A549 (cell line): ENCODE results near the gene NTRK2. TPM values are rescaled to one million over a fixed set of nuclear protein-coding genes. Genes with fewer than 3 reads are reported as not detected.

Experiments
- ATAC-seq, 2 experiments: fragments of 200-7000 bp in 1 of 2; fragments of >200 bp in 1 of 2; cut with Nextera tagmentation in 1 of 2; cut with Tn5 transposase in 1 of 2; 3 replicates each; pipeline versions ENCODE4 v1.8.0 to v1.9.1; 2018 to 2020; ENCODE audit warnings: mild to moderate bottlenecking in 1 of 2, moderate library complexity in 1 of 2
- CTCF ChIA-PET: fragments of 300-600 bp; sonication (Branson Sonifier 250); formaldehyde crosslinking; extraction: SDS; loops from one replicate; lab custom pipeline; 2021; ENCODE audit warnings: antibody characterized with exemption, inconsistent platforms; lab: Yijun Ruan, JAX
- POLR2A ChIA-PET: fragments of 350-600 bp; formaldehyde crosslinking; extraction: SDS; loops from one replicate; lab custom pipeline; 2021; ENCODE audit warnings: antibody characterized with exemption, inconsistent platforms; lab: Yijun Ruan, JAX
- DNase-seq, 2 experiments: peaks; one replicate each; pipeline versions ENCODE4 v3.0.0 to v3.0.0-alpha.2; 2011 to 2016; ENCODE audit warnings: low read depth in 1 of 2, low spot score in 1 of 2
- FAIRE-seq: peaks from 2 replicates; lab custom pipeline; 2011; peaks lifted over from hg19 to GRCh38; lab: Jason Lieb, UNC
- H3K27ac ChIP-seq, 2 experiments: fragments of >200 bp; sonication (Bioruptor Twin); formaldehyde crosslinking; 3 replicates each; pipeline ENCODE4 v1.5.1; 2016 to 2017
- H3K4me1 ChIP-seq: fragments of >200 bp; sonication (Bioruptor Twin); formaldehyde crosslinking; 3 replicates; pipeline ENCODE4 v1.6.1; 2016
- H3K4me2 ChIP-seq: fragments of >200 bp; sonication (Bioruptor Twin); formaldehyde crosslinking; 3 replicates; pipeline ENCODE4 v1.6.1; 2016
- H3K4me3 ChIP-seq: fragments of >200 bp; sonication (Bioruptor Twin); formaldehyde crosslinking; 3 replicates; pipeline ENCODE4 v1.5.1; 2016
- H3K9me3 ChIP-seq: fragments of >200 bp; sonication (Bioruptor Twin); formaldehyde crosslinking; 3 replicates; pipeline ENCODE4 v1.6.1; 2016
- CBX2 ChIP-seq: fragments of 200-600 bp; sonication (generic); IDR thresholded peaks from 2 replicates; pipeline ENCODE4 v1.6.1; 2016; ENCODE audit warnings: low read depth, mild to moderate bottlenecking, borderline replicate concordance
- CHD2 ChIP-seq: fragments of 150-350 bp; IDR thresholded peaks from 2 replicates; pipeline ENCODE4 v1.6.1; 2014; ENCODE audit warnings: low read length; ENCODE audit not compliant: partially characterized antibody
- HOXB13 ChIP-seq: fragments of 250-450 bp; sonication (Bioruptor Pico); IDR thresholded peaks from 2 replicates; pipeline ENCODE4 v1.5.0; 2020; ENCODE audit warnings: low read depth, mild to moderate bottlenecking, moderate library complexity
- JUN ChIP-seq, 2 experiments: fragments of >200 bp; sonication (Bioruptor Twin); formaldehyde crosslinking; IDR thresholded peaks; 2 replicates in 1 of 2; 3 replicates in 1 of 2; pipeline ENCODE4 v1.6.1; 2016 to 2017
- KDM1A ChIP-seq: fragments of 200-600 bp; sonication (generic); IDR thresholded peaks from 2 replicates; pipeline ENCODE4 v1.6.1; 2016; ENCODE audit warnings: low read depth, mild to moderate bottlenecking
- KDM5A ChIP-seq: fragments of 200-600 bp; sonication (generic); IDR thresholded peaks from 2 replicates; pipeline ENCODE4 v1.6.1; 2016; ENCODE audit warnings: antibody characterized with exemption, mild to moderate bottlenecking
- MAFK ChIP-seq: fragments of 450-650 bp; IDR thresholded peaks from 2 replicates; pipeline ENCODE4 v1.6.1; 2014; ENCODE audit not compliant: partially characterized antibody
- MYC ChIP-seq: IDR thresholded peaks from 2 replicates; pipeline ENCODE4 v1.6.1; 2012; ENCODE audit warnings: mild to moderate bottlenecking, inconsistent platforms, low read length, improper control_type of control experiment, borderline replicate concordance
- NFE2L2 ChIP-seq: fragments of 150-350 bp; conservative IDR thresholded peaks from 2 replicates; pipeline ENCODE4 v1.6.1; 2014; ENCODE audit warnings: low read length
- NPAS2 ChIP-seq: fragments of 250-450 bp; sonication (Bioruptor Pico); IDR thresholded peaks from 2 replicates; pipeline ENCODE4 v1.8.0; 2022; ENCODE audit warnings: mild to moderate bottlenecking, moderate library complexity, borderline replicate concordance
- NR3C1 ChIP-seq: fragments of >200 bp; sonication (Bioruptor Twin); formaldehyde crosslinking; IDR thresholded peaks from 3 replicates; pipeline ENCODE4 v1.6.1; 2017
- RAD21 ChIP-seq, 2 experiments: fragments of >200 bp in 1 of 2; sonication (Bioruptor Twin) in 1 of 2; formaldehyde crosslinking in 1 of 2; IDR thresholded peaks in 1 of 2; conservative IDR thresholded peaks in 1 of 2; 2 replicates in 1 of 2; 3 replicates in 1 of 2; pipeline ENCODE4 v1.6.1; 2012 to 2018; ENCODE audit warnings: inconsistent platforms in 1 of 2
- RCOR1 ChIP-seq: fragments of 150-350 bp; IDR thresholded peaks from 2 replicates; pipeline ENCODE4 v1.6.1; 2014; ENCODE audit warnings: antibody characterized with exemption, low read length, low read depth
- SMC3 ChIP-seq: fragments of >200 bp; sonication (Bioruptor Twin); formaldehyde crosslinking; IDR thresholded peaks from 3 replicates; pipeline ENCODE4 v1.6.1; 2018; ENCODE audit warnings: inconsistent platforms
- TP53 ChIP-seq: fragments of 250-450 bp; sonication (Bioruptor Pico); IDR thresholded peaks from 2 replicates; pipeline ENCODE4 v1.5.0; 2021; ENCODE audit warnings: mild to moderate bottlenecking, moderate library complexity
- ZC3H11A ChIP-seq: fragments of 450-650 bp; IDR thresholded peaks from 2 replicates; pipeline ENCODE4 v1.6.1; 2014; ENCODE audit warnings: antibody characterized with exemption, mild to moderate bottlenecking
- WGBS: methylation state at CpG from one replicate; pipeline ENCODE4 v1.1.6; 2017; ENCODE audit errors: missing lambda C conversion rate; 5-methylcytosine and 5-hydroxymethylcytosine counted together
- polyA plus RNA-seq, 4 experiments: library from polyadenylated mRNA; depleted of rRNA in 3 of 4; stranded (reverse); fragments of >200 nt; fragmentation: RNase III in 1 of 4; extraction: RNeasy Plus Mini Kit Qiagen cat#74134 plus additional on column Dnase treatment in 1 of 4; gene quantifications; 2 replicates in 3 of 4; 3 replicates in 1 of 4; pipeline ENCODE4 v1.2.3, GENCODE V29; 2011 to 2017
- TF ChIP-seq, protein P1 (sequence below): fragments of >200 bp; sonication (Bioruptor Twin); formaldehyde crosslinking; IDR thresholded peaks from 3 replicates; pipeline ENCODE4 v1.6.1; 2016
- TF ChIP-seq, protein P2 (sequence below): IDR thresholded peaks from 2 replicates; pipeline ENCODE4 v1.6.1; 2012; ENCODE audit warnings: low read depth, borderline replicate concordance
- TF ChIP-seq, protein P3 (sequence below): fragments of >200 bp; sonication (Bioruptor Twin); formaldehyde crosslinking; IDR thresholded peaks from 3 replicates; pipeline ENCODE4 v1.5.1; 2016
- TF ChIP-seq, protein P4 (sequence below): IDR thresholded peaks from 2 replicates; pipeline ENCODE4 v1.6.1; 2012
- TF ChIP-seq, protein P5 (sequence below): fragments of 450-650 bp; IDR thresholded peaks from 2 replicates; pipeline ENCODE4 v1.6.1; 2014; ENCODE audit warnings: antibody characterized with exemption
- TF ChIP-seq, protein P6 (sequence below): fragments of 250-450 bp; sonication (Bioruptor Pico); IDR thresholded peaks from 2 replicates; pipeline ENCODE4 v1.5.0; 2021; ENCODE audit warnings: mild to moderate bottlenecking, moderate library complexity, borderline replicate concordance

The NTRK2 gene
- polyA plus RNA-seq, 2 of the 4 experiments (the other 2 are of a cell fraction) = 0.03 TPM

DNA sequence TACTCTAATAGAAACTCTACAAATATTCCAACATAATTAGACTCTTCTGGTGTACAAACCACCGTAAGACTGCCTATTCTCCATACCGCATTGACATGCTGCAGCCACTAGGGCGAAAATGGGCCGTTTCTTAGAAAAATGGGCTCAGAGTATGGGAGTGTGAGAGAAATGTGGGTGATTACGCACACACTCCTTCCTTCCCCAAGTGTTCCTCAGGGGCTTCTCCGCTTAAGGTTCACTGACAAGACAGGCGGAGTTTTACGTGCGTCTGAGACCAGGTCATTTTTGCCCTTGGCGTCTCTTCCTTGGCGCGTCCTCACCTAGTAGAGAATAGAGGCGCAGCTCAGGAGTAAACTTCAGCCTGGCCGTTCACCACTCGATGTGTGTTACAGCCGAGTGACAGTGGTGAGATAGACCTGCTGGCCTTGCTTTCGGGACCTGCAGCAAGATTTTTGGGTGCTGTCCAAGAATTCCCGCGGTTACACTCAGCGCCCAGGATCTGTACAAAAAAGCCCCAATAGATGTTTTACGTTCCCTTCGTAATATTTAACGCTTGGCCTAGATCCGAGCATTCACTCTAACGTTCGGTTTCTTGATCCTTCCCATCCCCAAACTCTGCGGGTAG is 1.8 kb upstream of the NTRK2 start:
- peak; percentile 41 to 43 for DNase-seq
- WGBS = 6% methylated on average over 27 of the region's 27 CpGs
- TF ChIP-seq, protein P1, sequence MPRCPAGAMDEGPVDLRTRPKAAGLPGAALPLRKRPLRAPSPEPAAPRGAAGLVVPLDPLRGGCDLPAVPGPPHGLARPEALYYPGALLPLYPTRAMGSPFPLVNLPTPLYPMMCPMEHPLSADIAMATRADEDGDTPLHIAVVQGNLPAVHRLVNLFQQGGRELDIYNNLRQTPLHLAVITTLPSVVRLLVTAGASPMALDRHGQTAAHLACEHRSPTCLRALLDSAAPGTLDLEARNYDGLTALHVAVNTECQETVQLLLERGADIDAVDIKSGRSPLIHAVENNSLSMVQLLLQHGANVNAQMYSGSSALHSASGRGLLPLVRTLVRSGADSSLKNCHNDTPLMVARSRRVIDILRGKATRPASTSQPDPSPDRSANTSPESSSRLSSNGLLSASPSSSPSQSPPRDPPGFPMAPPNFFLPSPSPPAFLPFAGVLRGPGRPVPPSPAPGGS = no peak
- TF ChIP-seq RAD21 (conservative IDR thresholded peaks at IDR 0.05 in 1 of 2, IDR thresholded peaks at IDR 0.05 in 1 of 2) (no peak), MYC (no peak), JUN (IDR thresholded peaks at IDR 0.05) (no peak), MAFK (no peak), KDM5A (no peak)
- CTCF ChIA-PET = interaction anchor here (0.6 to 3.1 kb wide), 25 partner anchors 11 to 944 kb away, joined by 3 to 17 read pairs (median 4); no protein-coding TSS in a partner anchor
- peak; percentile 61 to 66; a peak in 5 of 6 replicates for ATAC-seq
- Histone ChIP-seq H3K27ac (no peak overlapping the region), H3K9me3 (0 out of 3 replicates have a peak, but pooled peaks cover 2% of the 10 kb centered on the region), H3K4me3 (peak overlapping the region; percentile 45), H3K4me2 (peak overlapping the region; percentile 97), H3K4me1 (peaks cover 22% of the 10 kb centered on the region; the same call in 2 of the 3 replicates)
- FAIRE-seq = no peak
- POLR2A ChIA-PET = no interaction called here

GRCh38 chr9:84668196-84669012 is 1.1 kb upstream of the NTRK2 start:
- Histone ChIP-seq H3K4me1 (peaks cover 22% of the 10 kb centered on the region; the same call in 2 of the 3 replicates), H3K9me3 (0 out of 3 replicates have a peak, but pooled peaks cover 2% of the 10 kb centered on the region), H3K4me3 (peak overlapping the region; percentile 45), H3K27ac (no peak overlapping the region), H3K4me2 (peak overlapping the region; percentile 97)
- TF ChIP-seq HOXB13 (CRISPR knock-in tag) (no peak), RAD21 (conservative IDR thresholded peaks at IDR 0.05 in 1 of 2, IDR thresholded peaks at IDR 0.05 in 1 of 2) (peak; percentile 51 to 74; a peak in 4 of 5 replicates), NR3C1 (no peak), SMC3 (peak; percentile 78)
- TF ChIP-seq, protein P2, sequence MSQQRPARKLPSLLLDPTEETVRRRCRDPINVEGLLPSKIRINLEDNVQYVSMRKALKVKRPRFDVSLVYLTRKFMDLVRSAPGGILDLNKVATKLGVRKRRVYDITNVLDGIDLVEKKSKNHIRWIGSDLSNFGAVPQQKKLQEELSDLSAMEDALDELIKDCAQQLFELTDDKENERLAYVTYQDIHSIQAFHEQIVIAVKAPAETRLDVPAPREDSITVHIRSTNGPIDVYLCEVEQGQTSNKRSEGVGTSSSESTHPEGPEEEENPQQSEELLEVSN = no peak
- TF ChIP-seq, protein P3, sequence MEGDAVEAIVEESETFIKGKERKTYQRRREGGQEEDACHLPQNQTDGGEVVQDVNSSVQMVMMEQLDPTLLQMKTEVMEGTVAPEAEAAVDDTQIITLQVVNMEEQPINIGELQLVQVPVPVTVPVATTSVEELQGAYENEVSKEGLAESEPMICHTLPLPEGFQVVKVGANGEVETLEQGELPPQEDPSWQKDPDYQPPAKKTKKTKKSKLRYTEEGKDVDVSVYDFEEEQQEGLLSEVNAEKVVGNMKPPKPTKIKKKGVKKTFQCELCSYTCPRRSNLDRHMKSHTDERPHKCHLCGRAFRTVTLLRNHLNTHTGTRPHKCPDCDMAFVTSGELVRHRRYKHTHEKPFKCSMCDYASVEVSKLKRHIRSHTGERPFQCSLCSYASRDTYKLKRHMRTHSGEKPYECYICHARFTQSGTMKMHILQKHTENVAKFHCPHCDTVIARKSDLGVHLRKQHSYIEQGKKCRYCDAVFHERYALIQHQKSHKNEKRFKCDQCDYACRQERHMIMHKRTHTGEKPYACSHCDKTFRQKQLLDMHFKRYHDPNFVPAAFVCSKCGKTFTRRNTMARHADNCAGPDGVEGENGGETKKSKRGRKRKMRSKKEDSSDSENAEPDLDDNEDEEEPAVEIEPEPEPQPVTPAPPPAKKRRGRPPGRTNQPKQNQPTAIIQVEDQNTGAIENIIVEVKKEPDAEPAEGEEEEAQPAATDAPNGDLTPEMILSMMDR = peak; percentile 65
- TF ChIP-seq, protein P4, sequence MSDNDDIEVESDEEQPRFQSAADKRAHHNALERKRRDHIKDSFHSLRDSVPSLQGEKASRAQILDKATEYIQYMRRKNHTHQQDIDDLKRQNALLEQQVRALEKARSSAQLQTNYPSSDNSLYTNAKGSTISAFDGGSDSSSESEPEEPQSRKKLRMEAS = no peak
- FAIRE-seq (no peak), ATAC-seq (peak; percentile 93 to 97), DNase-seq (peak; percentile 67 to 72)
- WGBS = 5% methylated on average over 36 of the region's 76 CpGs
- CTCF ChIA-PET = interaction anchor here (0.6 to 3.1 kb wide), 32 partner anchors 12 to 944 kb away, joined by 3 to 17 read pairs (median 4); no protein-coding TSS in a partner anchor
- POLR2A ChIA-PET = no interaction called here

DNA sequence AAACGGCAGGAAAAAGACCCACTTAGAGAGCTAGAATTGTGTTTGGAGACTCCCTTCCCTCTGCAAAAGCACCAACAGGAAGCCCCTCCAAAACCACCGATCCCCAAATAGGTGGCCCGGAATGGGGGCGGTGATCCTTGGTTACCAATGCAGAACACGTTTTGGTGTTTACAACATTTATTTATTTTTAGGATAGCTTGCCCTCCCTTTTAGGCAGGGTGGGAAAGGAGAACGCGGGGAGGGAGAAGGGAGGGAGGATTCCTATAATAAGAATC is 579 bp upstream of the NTRK2 start:
- Histone ChIP-seq H3K4me2 (peak overlapping the region; percentile 97), H3K4me1 (peaks cover 22% of the 10 kb centered on the region; the same call in 2 of the 3 replicates), H3K4me3 (peak overlapping the region; percentile 45), H3K9me3 (no peaks in the 10 kb centered on the region), H3K27ac (no peak overlapping the region)
- ChIA-PET POLR2A (no interaction called here), CTCF (interaction anchor here (0.6 to 3.1 kb wide), 27 partner anchors 12 to 941 kb away, joined by 3 to 17 read pairs (median 4); no protein-coding TSS in a partner anchor)
- 6% methylated on average over 7 of the region's 7 CpGs for WGBS
- no peak for ATAC-seq
- FAIRE-seq = no peak
- no peak for DNase-seq
- TF ChIP-seq NPAS2 (CRISPR knock-in tag) = no peak
- TF ChIP-seq, protein P5, sequence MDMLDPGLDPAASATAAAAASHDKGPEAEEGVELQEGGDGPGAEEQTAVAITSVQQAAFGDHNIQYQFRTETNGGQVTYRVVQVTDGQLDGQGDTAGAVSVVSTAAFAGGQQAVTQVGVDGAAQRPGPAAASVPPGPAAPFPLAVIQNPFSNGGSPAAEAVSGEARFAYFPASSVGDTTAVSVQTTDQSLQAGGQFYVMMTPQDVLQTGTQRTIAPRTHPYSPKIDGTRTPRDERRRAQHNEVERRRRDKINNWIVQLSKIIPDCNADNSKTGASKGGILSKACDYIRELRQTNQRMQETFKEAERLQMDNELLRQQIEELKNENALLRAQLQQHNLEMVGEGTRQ = no peak
- TF ChIP-seq CHD2 = no peak
- TF ChIP-seq, protein P1 = no peak
- TF ChIP-seq ZC3H11A = no peak
- TF ChIP-seq TP53 = no peak
- no peak for TF ChIP-seq NFE2L2
- no peak for TF ChIP-seq CBX2
- TF ChIP-seq, protein P6, sequence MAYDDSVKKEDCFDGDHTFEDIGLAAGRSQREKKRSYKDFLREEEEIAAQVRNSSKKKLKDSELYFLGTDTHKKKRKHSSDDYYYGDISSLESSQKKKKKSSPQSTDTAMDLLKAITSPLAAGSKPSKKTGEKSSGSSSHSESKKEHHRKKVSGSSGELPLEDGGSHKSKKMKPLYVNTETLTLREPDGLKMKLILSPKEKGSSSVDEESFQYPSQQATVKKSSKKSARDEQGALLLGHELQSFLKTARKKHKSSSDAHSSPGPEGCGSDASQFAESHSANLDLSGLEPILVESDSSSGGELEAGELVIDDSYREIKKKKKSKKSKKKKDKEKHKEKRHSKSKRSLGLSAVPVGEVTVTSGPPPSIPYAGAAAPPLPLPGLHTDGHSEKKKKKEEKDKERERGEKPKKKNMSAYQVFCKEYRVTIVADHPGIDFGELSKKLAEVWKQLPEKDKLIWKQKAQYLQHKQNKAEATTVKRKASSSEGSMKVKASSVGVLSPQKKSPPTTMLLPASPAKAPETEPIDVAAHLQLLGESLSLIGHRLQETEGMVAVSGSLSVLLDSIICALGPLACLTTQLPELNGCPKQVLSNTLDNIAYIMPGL (CRISPR knock-in tag) = no peak
- TF ChIP-seq RCOR1 = no peak
- no peak for TF ChIP-seq KDM1A
- no peak for TF ChIP-seq MYC
